Kidney (tissue), 14 donors: ENCODE results near the gene MGA. TPM values are rescaled to one million over a fixed set of nuclear protein-coding genes. Genes with fewer than 3 reads are reported as not detected.

Source experiments
- DNase-seq, 5 donors: peaks; one replicate each; pipeline ENCODE4 v3.0.0-alpha.2; 2013 to 2020
- FAIRE-seq: peaks from 2 replicates; lab custom pipeline; 2012; peaks lifted over from hg19 to GRCh38; lab: Jason Lieb, UNC
- H3K27ac ChIP-seq, 2 donors: one replicate each; pipeline ENCODE4 v1.7.0; 2013; ENCODE audit warnings: low read depth in 2 of 2, low read length in 2 of 2, inconsistent platforms in 1 of 2
- H3K27me3 ChIP-seq: one replicate; pipeline ENCODE4 v1.7.1; 2013; ENCODE audit warnings: low read length, inconsistent platforms; ENCODE audit not compliant: control insufficient read depth, insufficient read depth
- H3K36me3 ChIP-seq, 3 donors: one replicate each; pipeline versions ENCODE4 v1.7.0 to v1.7.1; 2013; ENCODE audit warnings: low read length in 3 of 3, control low read depth in 1 of 3, inconsistent platforms in 1 of 3; ENCODE audit not compliant: insufficient read depth in 3 of 3, control insufficient read depth in 2 of 3
- H3K4me1 ChIP-seq, 3 donors: one replicate each; pipeline versions ENCODE4 v1.7.0 to v1.7.1; 2013; ENCODE audit warnings: low read length in 3 of 3, inconsistent platforms in 1 of 3, low read depth in 1 of 3; ENCODE audit not compliant: control insufficient read depth in 2 of 3, insufficient read depth in 2 of 3
- H3K4me3 ChIP-seq, 3 donors: one replicate each; pipeline versions ENCODE4 v1.7.0 to v1.8.1; 2013; ENCODE audit warnings: low read length in 3 of 3, control low read depth in 1 of 3, inconsistent platforms in 1 of 3
- H3K9ac ChIP-seq, 3 donors: one replicate each; pipeline versions ENCODE4 v1.7.0 to v1.7.1; 2013; ENCODE audit warnings: low read length in 3 of 3, control low read depth in 1 of 3, inconsistent platforms in 1 of 3
- H3K9me3 ChIP-seq, 3 donors: one replicate each; pipeline versions ENCODE4 v1.7.0 to v1.7.1; 2013; ENCODE audit warnings: low read length in 3 of 3, control low read depth in 1 of 3, inconsistent platforms in 1 of 3; ENCODE audit not compliant: control insufficient read depth in 2 of 3, insufficient read depth in 1 of 3
- intact Hi-C: fragments of 100-400 bp; cut with DNase I; formaldehyde crosslinking; loops from one replicate; pipeline ENCODE4 v1.11.1; 2022
- polyA plus RNA-seq: library from polyadenylated mRNA; stranded (reverse); fragments of 350-450 nt; fragmentation: Illumina TruSeq; extraction: RNeasy Lipid Tissue Mini Kit (QIAGEN cat#74804); gene quantifications from one replicate; pipeline ENCODE4 v1.2.3, GENCODE V29; 2014; ENCODE audit warnings: low read depth, low replicate concordance; ENCODE audit not compliant: insufficient read depth
- total RNA-seq: library from RNA; stranded (reverse); fragmentation: NEBNext Ultra II Directional; extraction: Animal tissue kit (Norgen Biotek cat#: 25700); gene quantifications from one replicate; pipeline ENCODE4 v1.2.1, GENCODE V29; 2021
- TF ChIP-seq, protein P1 (sequence below): IDR thresholded peaks from 3 replicates; pipeline ENCODE4 v1.5.1; 2012; ENCODE audit warnings: mild to moderate bottlenecking, moderate library complexity, borderline replicate concordance; ENCODE audit not compliant: insufficient read depth; ENCODE audit errors: extremely low read depth
- donor health status: control.
- donor health status: control.
- donor health status: control.
- donor health status: control.
- donor health status: control.
- donor health status: DM: yes; HTN: yes; CAD: no.
- donor health status: Normal renal cell carcinoma (clear cell type).

The MGA gene
- total and polyA plus RNA-seq, 2 donors from 2014 or later, result 1.9 to 40.1 TPM

DNA sequence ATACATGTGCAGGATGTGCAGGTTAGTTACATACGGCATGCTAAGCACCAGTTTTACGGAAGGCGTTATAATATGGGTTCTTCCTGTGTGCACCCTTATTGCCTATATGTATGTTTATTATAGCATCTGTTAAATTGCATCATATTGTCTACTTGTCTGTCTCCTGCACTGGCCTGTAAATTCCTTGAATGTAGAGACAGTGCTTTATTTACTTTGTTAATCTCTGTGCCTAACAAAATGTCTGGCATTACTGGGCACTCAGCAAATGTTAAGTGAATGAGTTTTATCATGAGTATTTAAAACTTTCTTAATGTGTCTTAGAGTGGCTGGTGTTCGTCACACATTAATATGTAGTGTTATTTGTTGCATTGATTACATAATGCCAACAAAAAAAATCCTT lies 23.8 kb downstream of the MGA start:
- TF ChIP-seq, protein P1, sequence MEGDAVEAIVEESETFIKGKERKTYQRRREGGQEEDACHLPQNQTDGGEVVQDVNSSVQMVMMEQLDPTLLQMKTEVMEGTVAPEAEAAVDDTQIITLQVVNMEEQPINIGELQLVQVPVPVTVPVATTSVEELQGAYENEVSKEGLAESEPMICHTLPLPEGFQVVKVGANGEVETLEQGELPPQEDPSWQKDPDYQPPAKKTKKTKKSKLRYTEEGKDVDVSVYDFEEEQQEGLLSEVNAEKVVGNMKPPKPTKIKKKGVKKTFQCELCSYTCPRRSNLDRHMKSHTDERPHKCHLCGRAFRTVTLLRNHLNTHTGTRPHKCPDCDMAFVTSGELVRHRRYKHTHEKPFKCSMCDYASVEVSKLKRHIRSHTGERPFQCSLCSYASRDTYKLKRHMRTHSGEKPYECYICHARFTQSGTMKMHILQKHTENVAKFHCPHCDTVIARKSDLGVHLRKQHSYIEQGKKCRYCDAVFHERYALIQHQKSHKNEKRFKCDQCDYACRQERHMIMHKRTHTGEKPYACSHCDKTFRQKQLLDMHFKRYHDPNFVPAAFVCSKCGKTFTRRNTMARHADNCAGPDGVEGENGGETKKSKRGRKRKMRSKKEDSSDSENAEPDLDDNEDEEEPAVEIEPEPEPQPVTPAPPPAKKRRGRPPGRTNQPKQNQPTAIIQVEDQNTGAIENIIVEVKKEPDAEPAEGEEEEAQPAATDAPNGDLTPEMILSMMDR, result no peak
- no peak for FAIRE-seq
- DNase-seq, result no peak
- Histone ChIP-seq H3K4me3 (no peak overlapping the region), H3K27me3 (no peaks in the 10 kb centered on the region), H3K4me1 (no peaks in the 10 kb centered on the region), H3K27ac (no peak overlapping the region), H3K36me3 (no peaks in the 10 kb centered on the region), H3K9me3 (no peaks in the 10 kb centered on the region), H3K9ac (no peak overlapping the region)
- intact Hi-C loops, result no loop called here

DNA sequence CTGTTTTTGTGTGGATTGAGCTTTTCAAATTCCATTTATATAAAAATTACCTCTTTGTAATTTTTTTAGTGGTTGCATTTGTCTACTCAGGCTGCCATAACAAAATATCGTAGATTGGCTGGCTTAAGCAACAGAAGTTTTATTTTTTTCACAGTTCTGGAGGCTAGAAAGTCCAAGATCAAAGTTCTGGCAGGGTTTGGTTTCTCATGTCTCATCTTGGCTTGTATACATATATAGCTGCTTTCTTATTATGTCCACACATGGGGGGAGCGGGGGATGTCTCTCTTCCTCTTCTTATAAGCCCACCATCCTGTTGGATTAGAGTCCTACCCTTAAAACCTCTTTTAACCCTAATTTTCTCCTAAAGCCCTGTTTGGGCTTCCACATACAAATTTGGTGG lies 28.5 kb downstream of the MGA start:
- Histone ChIP-seq H3K4me3 (no peak overlapping the region), H3K27me3 (no peaks in the 10 kb centered on the region), H3K36me3 (no peaks in the 10 kb centered on the region), H3K4me1 (no peaks in the 10 kb centered on the region), H3K27ac (no peak overlapping the region), H3K9me3 (peaks cover 0 to 1% (median 0%) of the 10 kb centered on the region in 3 donors), H3K9ac (no peak overlapping the region)
- no peak for FAIRE-seq
- intact Hi-C loops, result no loop called here
- peak in 1 of 5 donors; percentile 6 for DNase-seq
- TF ChIP-seq, protein P1, result no peak

DNA sequence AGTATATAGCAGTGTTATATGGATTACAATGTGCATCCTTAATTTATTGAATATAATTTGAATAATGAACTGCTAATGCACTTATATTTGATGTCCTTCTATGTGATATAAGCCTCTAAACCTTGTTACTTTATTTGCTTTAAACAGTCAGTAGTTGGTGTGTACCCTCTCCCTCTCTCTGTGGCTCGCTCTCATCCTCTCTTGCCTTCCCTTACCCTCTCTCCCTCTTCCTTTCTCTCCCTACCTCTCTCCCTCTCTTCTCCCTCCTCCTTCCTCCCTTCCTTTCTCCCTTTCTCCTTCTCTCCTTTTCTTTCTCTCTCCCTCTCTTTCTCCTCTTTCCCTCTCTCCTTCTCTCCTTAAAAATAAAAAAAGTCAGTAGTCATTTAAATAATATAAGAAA lies 28.9 kb downstream of the MGA start:
- DNase-seq (no peak), FAIRE-seq (no peak)
- H3K36me3 ChIP-seq, result no peaks in the 10 kb centered on the region
- H3K27ac ChIP-seq, result no peak overlapping the region
- no peaks in the 10 kb centered on the region for H3K4me1 ChIP-seq
- H3K27me3 ChIP-seq, result no peaks in the 10 kb centered on the region
- H3K9ac ChIP-seq, result no peak overlapping the region
- TF ChIP-seq, protein P1, result no peak
- H3K4me3 ChIP-seq, result no peak overlapping the region
- intact Hi-C loops, result no loop called here
- H3K9me3 ChIP-seq, result peaks cover 0 to 1% (median 0%) of the 10 kb centered on the region in 3 donors

DNA sequence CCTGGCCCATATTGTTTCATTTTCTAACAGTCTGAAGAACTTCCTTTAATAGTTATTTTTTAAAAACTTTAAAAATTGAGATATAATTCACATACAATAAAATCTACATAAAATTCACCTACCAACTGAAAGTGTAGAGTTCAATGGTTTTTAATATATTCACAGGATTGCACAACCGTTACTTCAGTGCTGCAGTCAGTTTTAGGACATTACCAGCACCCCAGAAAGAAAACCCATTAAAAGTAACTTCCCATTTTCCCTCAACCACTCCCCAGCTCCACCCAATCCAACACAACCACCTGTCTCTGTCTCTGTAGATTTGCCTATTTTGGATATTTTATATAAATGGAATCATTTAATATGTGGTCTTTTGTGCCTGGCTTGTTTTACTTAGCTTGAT lies 29.6 kb downstream of the MGA start:
- H3K27ac ChIP-seq, result no peak overlapping the region
- peaks cover 0 to 1% (median 0%) of the 10 kb centered on the region in 3 donors for H3K9me3 ChIP-seq
- intact Hi-C loops, result no loop called here
- TF ChIP-seq, protein P1, result no peak
- H3K9ac ChIP-seq, result no peak overlapping the region
- H3K27me3 ChIP-seq, result no peaks in the 10 kb centered on the region
- H3K4me1 ChIP-seq, result no peaks in the 10 kb centered on the region
- DNase-seq, result no peak
- no peak for FAIRE-seq
- no peaks in the 10 kb centered on the region for H3K36me3 ChIP-seq
- H3K4me3 ChIP-seq, result no peak overlapping the region
